Activated CD4-positive, alpha-beta T cell treated with anti-CD3 and anti-CD28 coated beads, Interleukin-2, amount 50 U/mL, for 16 hours (primary cell): Measurements from ENCODE around the gene GMPPA.

Experiments used
- DNase-seq: peaks from one replicate; pipeline ENCODE4 v3.0.0-alpha.2; 2020

GMPPA gene

DNA sequence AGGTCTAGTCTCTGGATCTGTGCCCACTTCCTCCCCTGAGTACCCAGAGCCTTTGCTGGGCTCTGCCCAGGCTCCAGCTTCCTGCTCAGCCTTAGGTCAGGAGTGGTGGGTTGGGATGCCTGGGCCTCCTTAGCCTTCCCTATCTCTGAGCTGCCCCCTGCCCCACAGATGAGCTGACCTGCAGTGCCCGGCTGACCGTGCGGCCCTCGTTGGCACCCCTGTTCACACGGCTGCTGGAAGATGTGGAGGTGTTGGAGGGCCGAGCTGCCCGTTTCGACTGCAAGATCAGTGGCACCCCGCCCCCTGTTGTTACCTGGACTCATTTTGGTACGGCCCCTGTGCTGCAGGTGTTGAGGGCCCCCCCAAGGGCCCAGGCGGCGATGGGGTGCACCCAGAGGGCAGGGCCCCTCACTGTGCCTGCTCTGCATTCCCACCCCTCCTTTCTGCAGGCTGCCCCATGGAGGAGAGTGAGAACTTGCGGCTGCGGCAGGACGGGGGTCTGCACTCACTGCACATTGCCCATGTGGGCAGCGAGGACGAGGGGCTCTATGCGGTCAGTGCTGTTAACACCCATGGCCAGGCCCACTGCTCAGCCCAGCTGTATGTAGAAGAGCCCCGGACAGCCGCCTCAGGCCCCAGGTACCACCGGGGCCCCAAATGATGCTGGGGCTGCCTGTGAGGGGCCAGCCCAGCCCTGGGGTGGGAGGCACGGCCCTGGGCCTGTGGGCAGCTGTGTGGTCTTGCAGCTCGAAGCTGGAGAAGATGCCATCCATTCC, 30.1 kb upstream of the GMPPA start:
- no peak for DNase-seq

DNA sequence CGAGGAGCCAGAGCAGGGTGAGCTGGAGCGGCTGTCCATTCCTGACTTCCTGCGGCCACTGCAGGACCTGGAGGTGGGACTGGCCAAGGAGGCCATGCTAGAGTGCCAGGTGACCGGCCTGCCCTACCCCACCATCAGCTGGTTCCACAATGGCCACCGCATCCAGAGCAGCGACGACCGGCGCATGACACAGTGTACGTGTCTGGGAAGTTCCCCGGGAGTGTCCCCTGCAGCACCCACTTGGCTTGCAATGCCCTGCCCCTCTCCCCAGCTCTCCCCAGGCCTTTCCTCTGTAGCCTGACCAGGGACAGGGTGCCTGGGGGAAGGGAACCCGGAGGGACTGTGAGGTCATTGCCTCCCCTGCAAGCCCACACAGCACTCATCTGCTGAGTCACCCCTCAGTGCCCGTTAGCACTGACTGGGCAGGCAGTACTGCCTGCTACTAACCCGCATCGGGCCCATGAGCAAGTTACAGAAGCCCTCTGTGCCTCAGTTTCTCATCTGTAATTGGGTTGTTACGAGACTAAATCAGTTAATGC, 29.4 kb upstream of the GMPPA start:
- DNase-seq = no peak

DNA sequence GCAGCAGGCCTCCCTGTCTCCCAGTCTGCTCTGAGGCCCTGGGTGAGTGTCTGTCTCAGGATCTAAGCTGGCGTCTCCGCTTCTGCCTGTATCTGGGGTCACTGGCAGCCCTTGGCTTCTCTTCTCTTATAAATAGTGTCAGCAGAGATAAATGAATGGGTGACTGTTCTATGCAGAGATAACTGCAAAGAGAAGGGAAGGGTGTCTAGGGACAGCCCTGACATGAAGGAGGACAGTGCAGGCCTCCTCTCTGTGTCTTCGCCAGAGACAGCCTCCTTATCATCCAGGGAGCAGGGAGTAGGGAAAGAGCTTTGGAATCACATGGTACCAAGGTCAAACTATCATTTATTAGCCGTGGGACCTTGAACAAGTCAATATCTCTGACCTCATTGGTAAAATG, 28.3 kb upstream of the GMPPA start:
- no peak for DNase-seq

DNA sequence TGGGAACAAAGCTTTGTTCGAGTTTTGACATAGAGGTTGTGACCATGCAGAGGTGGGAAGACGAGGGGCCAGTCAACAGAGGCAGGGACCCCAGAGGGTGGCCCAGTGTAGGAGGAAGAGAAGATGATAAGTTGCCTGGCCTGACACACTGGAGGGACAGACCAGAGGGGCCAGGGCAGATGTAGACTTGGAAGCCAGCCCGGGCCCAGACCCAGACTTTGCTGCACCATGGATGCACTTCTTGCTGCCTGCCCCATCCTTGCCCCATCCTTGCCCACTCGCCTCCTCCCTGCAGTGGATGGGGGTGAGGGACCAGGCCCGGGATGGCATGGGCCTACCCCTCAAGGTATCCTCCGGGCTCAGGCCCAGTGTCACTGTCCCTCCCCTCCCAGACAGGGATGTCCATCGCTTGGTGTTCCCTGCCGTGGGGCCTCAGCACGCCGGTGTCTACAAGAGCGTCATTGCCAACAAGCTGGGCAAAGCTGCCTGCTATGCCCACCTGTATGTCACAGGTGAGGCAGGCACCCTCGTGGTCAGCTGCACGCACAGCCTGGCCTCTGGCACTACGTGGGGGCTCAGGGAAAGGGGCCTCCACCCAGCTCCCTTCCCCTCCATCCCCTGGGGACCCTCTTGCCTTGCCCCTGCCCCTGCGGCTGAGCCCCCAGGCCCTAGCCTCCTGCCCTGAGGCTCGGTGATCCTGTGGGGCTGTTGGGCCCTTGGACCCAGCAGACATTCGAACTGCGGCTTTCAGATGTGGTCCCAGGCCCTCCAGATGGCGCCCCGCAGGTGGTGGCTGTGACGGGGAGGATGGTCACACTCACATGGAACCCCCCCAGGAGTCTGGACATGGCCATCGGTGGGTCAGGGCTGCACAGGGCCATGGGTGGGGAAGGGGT, 27.0 kb upstream of the GMPPA start:
- DNase-seq = no peak

DNA sequence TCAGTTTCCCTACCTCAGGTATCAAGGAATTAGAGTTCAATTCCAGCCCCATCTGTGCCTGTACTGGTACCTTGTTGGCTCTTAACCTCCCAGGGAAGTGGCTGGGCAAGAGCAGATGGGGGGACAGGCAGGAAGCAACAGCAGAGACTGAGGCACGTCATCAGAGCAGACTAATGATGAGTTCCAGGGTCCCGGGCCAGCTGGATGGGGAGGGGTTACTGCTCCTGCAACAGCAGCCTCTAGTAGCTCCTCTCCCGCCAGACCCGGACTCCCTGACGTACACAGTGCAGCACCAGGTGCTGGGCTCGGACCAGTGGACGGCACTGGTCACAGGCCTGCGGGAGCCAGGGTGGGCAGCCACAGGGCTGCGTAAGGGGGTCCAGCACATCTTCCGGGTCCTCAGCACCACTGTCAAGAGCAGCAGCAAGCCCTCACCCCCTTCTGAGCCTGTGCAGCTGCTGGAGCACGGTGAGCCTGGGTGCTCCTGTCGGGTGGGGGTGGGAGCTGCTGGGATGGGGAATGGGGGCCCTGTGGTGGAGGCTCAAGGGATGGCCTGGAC, 26.0 kb upstream of the GMPPA start:
- no peak for DNase-seq

DNA sequence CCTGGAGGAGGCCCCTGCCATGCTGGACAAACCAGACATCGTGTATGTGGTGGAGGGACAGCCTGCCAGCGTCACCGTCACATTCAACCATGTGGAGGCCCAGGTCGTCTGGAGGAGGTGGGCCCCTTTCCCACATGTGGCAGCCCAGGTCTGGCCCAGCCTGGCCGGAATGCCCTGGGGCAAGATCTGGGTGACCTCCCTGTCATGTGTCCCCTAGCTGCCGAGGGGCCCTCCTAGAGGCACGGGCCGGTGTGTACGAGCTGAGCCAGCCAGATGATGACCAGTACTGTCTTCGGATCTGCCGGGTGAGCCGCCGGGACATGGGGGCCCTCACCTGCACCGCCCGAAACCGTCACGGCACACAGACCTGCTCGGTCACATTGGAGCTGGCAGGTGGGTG, 25.2 kb upstream of the GMPPA start:
- DNase-seq = no peak

DNA sequence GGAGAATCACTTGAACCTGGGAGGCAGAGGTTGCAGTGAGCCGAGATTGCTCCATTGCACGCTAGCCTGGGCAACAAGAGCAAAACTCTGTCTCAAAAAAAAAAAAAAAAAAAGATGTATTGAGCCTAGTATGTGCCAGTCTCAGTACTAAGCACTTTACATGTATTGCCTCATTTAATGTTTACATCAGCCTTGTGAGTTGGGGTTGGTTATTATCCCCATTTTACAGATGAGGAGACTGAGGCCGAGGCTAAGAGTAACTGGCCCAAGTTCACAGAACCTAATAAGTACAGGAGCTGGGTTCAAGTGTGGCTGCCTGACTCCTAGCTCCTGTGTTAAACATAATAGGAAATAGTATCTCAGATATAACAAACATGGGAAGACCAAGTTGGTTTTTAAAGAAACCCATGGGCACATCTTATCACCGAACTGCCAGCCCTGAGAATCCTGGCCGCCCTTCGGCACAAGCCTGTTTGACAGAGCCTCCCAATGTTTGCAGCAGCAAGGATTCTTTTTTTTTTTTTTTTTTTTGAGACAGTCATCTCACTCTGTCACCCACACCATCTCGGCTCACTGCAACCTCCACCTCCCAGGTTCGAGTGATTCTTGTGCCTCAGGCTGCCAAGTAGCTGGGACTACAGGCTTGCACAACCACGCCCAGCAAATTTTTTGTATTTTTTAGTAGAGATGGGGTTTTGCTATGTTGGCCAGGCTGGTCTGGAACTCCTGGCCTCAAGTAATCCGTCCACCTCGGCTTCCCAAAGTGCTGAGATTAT, 24.2 kb upstream of the GMPPA start:
- DNase-seq = no peak

DNA sequence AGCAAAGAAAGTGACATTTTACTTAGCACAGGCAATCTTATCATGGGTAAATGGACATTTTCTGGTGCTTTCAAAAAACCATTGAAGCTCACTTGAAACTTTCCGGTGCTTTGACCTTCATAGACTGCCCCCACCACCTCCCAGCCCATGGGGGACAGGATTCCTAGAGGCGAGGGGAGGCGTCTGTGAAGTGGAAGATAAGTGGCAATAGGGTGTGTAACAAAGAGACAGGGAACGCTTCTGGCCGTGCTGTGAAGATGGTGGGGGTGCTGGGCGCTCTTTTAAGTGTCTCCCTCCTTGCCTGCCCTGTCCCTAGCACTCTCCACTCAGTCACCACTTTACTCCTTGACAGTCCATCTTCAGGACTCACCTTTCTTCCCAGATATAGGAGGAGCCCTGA, 23.4 kb upstream of the GMPPA start:
- DNase-seq = no peak

DNA sequence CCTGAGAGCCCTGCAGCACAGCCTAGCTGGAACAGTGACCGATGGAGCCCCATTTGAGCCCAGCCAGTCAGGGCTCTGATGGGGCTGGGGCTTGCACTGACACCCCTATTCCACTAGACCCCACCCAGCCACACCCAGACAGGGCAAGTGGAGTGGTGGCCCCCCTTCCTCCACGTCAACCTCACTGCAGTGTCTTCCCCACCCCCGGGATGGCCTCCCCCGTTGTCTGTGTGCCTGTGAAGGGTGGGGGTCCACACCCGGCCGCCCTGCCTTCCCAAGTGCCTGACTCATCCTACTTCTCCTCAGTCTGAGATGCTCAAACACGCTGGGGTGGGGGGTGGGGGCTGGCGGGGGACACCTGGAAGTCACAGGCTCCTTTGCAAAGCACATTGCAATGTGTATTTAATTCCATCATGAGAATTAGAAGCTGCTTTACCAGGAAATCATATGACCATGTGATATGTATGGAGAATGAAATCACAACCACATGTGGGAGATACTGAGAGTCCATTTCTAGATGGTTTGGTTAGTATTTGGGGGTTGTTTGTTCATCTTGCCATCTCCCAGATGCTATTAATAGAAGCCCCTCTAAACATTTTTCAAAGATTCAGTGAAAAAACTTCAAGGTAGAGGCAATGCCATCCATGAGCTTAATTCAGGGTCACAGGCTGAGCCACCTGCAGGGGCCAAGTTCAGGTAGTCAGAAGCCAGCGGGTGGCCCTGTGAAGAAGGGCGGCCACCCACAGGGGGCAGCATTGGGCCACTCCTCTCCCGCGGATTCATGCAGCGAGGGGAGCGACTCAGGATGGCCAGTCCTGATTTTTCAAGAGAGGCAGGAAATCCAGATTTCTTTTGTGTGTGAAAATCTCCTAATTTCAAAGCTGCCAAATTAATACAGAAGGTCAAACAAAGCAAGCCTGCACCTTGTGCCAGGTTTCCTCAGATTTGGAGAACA, 22.7 kb upstream of the GMPPA start:
- DNase-seq = peak; percentile 62

DNA sequence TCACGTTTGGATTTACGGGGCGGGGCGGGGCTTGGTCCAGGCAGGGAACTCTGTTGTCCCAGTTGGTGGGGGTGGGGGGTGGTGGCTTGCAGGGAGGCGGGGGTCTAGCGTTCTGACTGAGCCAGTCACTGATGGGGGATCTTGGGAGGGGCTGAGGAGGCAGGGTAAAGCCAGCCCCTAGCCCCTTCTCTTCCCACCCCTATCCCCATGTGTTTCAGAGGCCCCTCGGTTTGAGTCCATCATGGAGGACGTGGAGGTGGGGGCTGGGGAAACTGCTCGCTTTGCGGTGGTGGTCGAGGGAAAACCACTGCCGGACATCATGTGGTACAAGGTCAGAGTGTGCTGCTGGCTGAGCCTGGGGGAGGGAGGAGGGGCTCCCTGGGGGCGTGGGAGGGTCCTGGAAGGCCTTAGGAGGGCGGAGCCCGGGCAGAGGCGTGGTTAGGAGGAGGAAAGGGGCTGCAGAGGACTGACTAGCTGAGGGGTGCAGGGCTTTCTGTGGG, 22.0 kb upstream of the GMPPA start:
- DNase-seq = no peak

DNA sequence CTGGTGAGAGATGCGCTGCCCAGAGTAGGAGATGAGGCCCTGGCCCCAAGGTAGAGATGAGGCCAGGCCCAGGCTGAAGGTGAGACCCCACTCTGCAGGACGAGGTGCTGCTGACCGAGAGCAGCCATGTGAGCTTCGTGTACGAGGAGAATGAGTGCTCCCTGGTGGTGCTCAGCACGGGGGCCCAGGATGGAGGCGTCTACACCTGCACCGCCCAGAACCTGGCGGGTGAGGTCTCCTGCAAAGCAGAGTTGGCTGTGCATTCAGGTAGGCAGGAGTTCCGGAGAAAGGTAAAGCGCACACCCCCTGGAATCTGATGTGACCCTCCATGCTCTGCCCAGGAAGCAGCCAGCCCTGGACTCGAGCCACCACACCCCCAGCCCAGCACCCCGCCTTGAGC, 21.5 kb upstream of the GMPPA start:
- no peak for DNase-seq

DNA sequence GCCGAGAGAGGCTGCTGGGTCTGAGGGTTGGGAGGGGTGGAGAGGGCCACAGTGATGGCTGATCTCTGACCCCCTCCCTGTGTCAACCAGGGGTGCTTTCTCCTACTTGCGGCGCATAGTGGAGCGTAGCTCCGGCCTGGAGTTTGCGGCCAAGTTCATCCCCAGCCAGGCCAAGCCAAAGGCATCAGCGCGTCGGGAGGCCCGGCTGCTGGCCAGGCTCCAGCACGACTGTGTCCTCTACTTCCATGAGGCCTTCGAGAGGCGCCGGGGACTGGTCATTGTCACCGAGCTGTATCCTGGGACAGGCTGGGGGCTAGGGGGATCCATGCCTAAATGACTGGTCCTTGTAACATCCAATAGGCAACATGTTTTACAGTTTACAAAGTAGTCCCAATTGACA, 20.9 kb upstream of the GMPPA start:
- DNase-seq = no peak

DNA sequence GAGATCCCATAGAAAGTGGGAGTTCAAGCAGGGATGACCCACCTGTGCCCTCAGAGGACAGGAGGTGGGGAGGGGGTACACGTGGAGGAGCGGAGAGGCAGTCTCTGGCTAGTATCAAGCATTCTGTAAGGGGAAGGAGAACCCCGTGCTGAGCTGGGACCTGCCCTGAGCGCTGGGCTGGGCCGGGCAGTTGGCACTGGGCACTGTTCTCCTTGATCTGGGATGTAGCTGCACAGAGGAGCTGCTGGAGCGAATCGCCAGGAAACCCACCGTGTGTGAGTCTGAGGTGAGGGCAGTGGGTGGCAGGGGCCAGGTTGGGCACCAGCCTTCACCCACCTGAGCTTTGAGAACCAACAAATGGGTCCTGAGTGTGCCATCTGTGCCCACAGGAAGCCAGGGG, 19.8 kb upstream of the GMPPA start:
- DNase-seq = no peak

DNA sequence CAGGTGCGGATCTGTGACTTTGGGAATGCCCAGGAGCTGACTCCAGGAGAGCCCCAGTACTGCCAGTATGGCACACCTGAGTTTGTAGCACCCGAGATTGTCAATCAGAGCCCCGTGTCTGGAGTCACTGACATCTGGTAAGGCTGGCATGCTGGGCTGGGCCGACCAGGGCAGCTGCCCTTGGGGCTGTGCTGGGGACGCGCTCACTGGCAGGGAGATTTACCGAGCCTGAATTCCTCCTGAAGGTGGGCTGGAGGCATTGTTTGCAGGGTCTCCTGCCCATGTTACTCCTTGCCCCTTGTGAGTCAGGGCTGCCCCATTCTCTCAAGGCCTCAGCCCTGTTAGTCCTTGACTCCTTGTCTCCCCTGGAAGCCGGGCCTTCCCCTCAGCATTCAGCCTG, 18.7 kb upstream of the GMPPA start:
- DNase-seq = no peak

DNA sequence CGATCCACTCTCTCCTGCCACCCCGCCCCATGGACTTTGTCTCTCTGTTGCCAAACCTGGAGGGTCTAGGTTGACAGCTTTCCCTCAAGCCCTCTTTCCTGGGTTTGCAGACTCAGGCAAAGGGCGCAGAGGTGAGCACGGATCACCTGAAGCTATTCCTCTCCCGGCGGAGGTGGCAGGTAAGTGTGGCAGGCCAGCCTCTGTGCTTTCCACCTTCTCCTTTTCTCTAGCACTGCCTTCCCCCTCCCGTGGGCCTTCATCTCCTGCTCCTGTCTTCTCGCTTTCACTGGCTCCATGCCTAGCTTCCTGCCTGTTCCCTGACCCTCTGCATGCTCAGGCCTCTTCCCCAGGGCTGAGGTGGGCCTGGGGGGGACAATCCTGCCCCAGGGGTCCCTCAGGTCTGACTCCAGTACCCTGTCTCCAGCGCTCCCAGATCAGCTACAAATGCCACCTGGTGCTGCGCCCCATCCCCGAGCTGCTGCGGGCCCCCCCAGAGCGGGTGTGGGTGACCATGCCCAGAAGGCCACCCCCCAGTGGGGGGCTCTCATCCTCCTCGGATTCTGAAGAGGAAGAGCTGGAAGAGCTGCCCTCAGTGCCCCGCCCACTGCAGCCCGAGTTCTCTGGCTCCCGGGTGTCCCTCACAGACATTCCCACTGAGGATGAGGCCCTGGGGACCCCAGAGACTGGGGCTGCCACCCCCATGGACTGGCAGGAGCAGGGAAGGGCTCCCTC, 15.9 kb upstream of the GMPPA start:
- no peak for DNase-seq

DNA sequence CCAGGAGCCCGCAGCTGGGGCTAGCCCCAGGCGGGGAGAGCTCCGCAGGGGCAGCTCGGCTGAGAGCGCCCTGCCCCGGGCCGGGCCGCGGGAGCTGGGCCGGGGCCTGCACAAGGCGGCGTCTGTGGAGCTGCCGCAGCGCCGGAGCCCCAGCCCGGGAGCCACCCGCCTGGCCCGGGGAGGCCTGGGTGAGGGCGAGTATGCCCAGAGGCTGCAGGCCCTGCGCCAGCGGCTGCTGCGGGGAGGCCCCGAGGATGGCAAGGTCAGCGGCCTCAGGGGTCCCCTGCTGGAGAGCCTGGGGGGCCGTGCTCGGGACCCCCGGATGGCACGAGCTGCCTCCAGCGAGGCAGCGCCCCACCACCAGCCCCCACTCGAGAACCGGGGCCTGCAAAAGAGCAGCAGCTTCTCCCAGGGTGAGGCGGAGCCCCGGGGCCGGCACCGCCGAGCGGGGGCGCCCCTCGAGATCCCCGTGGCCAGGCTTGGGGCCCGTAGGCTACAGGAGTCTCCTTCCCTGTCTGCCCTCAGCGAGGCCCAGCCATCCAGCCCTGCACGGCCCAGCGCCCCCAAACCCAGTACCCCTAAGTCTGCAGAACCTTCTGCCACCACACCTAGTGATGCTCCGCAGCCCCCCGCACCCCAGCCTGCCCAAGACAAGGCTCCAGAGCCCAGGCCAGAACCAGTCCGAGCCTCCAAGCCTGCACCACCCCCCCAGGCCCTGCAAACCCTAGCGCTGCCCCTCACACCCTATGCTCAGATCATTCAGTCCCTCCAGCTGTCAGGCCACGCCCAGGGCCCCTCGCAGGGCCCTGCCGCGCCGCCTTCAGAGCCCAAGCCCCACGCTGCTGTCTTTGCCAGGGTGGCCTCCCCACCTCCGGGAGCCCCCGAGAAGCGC, 15.0 kb upstream of the GMPPA start:
- no peak for DNase-seq

DNA sequence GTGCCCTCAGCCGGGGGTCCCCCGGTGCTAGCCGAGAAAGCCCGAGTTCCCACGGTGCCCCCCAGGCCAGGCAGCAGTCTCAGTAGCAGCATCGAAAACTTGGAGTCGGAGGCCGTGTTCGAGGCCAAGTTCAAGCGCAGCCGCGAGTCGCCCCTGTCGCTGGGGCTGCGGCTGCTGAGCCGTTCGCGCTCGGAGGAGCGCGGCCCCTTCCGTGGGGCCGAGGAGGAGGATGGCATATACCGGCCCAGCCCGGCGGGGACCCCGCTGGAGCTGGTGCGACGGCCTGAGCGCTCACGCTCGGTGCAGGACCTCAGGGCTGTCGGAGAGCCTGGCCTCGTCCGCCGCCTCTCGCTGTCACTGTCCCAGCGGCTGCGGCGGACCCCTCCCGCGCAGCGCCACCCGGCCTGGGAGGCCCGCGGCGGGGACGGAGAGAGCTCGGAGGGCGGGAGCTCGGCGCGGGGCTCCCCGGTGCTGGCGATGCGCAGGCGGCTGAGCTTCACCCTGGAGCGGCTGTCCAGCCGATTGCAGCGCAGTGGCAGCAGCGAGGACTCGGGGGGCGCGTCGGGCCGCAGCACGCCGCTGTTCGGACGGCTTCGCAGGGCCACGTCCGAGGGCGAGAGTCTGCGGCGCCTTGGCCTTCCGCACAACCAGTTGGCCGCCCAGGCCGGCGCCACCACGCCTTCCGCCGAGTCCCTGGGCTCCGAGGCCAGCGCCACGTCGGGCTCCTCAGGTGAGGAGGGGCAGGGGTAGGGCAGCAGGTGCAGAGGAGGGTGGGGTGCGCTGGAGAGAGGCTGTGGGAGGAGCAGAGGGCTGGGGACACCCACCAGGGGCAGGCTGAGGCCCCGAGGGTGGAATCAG, 14.1 kb upstream of the GMPPA start:
- DNase-seq = no peak

DNA sequence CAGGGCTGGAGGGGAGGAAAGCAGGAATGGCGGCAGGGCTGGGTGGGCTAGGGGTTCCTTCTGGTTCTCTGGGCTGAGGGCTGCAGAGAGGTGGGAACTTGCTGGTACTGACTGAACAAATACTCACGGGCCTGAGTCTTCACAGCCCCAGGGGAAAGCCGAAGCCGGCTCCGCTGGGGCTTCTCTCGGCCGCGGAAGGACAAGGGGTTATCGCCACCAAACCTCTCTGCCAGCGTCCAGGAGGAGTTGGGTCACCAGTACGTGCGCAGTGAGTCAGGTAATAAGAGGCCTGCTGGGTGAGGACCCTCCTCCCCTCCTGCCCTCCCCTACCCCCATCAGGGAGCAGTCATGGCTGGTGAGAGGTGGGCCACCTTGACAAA, 13.5 kb upstream of the GMPPA start:
- DNase-seq = no peak
